ENCODE data around the gene PURA.

PURA gene

DNA sequence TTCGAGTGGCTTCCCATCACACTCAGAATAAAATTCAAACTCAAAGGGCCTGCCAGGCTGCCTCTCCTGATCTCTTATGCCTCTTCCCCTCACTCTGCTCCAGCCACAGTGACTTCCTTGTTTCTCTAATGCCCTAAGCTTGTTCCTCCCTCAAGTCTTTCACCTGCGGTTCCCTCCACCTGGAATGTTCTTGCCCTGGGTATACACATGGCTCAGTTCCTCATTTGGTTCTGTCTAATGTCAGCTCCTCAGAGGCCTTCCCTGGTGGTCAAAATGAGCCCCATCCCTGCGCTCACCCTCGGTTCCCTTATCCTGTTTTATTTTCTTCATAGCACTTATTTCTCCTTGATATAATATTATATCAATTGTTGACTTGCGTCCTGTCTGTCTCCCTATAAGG is 48.4 kb downstream of the PURA start:
- no peak for DNase-seq

- no peak for DNase-seq
Observed at GRCh38 chr5:140162781-140163180, 48.9 kb downstream of the PURA start.

DNA sequence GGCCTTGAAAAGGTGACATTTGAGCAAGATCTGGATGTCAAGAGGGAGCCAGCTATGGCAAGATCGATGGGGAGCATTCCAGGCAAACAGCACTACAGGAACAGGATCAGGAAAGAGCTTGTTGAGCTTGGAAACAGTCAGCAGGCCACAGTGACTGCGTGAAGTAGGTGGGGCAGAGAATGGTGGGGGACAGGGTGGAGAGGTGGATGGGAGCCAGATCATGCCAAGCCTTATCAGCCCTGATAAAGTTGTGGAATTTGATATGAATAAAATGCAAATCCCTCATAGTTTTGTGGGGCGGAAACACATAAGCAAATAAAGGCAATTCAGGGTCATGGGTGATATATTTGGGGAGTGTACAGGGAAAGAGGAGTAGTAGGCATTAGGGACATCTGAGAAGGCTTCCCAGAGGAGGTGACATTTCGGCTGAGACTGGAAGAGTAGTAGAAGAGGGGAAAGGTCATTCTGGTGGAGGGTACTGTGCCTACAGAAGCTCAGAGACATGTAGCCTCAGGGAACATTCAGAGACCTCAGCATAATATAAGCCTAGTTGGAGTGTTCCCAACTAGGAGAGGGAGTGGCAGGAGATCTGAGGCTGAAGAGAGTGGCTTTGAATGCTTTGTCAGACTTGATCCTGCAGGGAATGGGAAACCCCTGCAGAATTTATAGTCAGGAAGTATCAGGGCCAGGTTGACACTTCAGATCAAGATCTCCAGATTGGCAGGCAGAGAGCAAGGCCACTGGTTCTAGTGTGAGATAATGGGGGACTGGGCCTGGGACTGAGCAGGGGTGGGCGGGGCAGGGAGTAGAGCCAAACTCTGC is 51.4 kb downstream of the PURA start:
- no peak for DNase-seq

- DNase-seq: no peak
Observed at GRCh38 chr5:140165923-140166270, 52.0 kb downstream of the PURA start.

DNA sequence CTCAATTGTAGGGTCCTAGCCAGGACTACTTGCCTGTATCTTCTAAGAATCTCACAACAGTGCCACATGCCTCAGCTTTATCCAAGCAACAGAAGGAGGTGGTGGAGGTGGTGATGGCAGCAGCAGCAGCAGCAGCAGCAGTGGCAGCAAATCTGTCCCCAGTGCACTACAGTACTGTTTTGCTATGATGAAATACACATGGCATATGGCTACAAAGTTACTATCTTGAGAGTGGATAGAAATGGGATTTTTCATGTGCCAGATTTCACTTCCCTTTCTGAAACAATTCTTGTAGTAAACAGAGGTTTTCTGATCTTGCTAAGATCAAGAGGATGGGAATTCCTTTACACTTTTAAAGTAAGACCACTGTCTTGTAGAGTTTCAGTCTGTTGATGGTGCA is 53.0 kb downstream of the PURA start:
- DNase-seq: peak; percentile 49 to 79 (median 61)

- no peak for DNase-seq
Observed at GRCh38 chr5:140168371-140168770, 54.5 kb downstream of the PURA start.

- DNase-seq: peak in 3 of 4 experiments; percentile 32 to 49 (median 35)
Observed at GRCh38 chr5:140169410-140169809, 55.5 kb downstream of the PURA start.

- no peak for DNase-seq
Observed at GRCh38 chr5:140172483-140172882, 58.6 kb downstream of the PURA start.

- no peak for DNase-seq
Observed at GRCh38 chr5:140174014-140174413, 60.1 kb downstream of the PURA start.

GRCh38 chr5:140174465-140175366 is 60.8 kb downstream of the PURA start, which contains the start of gene CYSTM1:
CYSTM1 (plus strand) TSS chr5:140175188; CDS start chr5:140194466, 19,278 bp downstream.
- peak; percentile 94 to 98 (median 96) for DNase-seq

Measured in suppressor macrophage (primary cell).